T-helper 1 cell (primary cell): ENCODE measurements around the gene GNLY.

Source experiments
- DNase-seq, 5 donors: peaks; one replicate each; pipeline ENCODE4 v3.0.0-alpha.2; 2012 to 2020

Gene GNLY

DNA sequence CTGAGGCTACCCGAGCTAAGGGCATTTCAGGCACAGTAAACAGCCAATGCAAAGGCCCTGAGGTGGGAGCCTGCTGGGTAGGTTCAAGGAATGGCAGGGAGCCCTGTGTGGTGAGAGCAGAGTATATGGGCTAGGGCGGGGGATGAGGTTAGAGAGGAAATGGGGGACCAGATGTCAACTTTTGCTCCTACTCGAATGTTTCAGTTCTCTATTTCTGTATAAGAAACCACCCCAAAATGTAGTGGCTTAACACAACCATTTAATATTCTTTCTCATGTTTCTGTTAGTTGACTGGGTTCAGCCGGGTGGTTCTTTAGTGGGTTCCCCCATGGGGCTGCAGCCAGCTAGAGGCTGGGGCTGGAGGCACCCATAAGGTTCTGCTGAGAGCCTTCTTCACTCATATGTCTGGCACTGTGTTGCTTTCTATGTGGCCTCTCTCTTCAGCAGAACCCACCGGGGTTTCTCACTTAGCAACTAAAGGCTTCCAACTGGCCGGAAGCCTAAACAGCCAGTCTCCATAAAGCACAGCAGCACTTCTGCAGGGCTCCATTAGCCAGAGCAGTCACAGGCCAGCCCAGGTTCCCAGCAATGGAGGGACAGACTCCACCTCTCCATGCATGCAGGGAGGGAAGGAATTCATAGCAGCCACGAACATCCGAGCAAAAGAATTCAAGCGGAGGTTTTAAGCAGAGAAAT is 54.0 kb downstream of the GNLY start:
- DNase-seq: no peak
